Cortex of kidney (tissue), 1 donor: ENCODE data around the gene KRT35.
"Not testable (repeated sequence)": the region's sequence is repeated elsewhere in the genome, so short reads cannot be mapped to it uniquely, and the experiment has no call there.

Experiments used
- DNase-seq: peaks from one replicate; lab custom pipeline; 2025; lab: John Stamatoyannopoulos, UW

KRT35 gene

GRCh38 chr17:41453066-41453465 lies 27.9 kb downstream of the KRT35 start:
- no peak for DNase-seq

GRCh38 chr17:41452281-41452680 lies 28.7 kb downstream of the KRT35 start:
- DNase-seq: no peak

DNA sequence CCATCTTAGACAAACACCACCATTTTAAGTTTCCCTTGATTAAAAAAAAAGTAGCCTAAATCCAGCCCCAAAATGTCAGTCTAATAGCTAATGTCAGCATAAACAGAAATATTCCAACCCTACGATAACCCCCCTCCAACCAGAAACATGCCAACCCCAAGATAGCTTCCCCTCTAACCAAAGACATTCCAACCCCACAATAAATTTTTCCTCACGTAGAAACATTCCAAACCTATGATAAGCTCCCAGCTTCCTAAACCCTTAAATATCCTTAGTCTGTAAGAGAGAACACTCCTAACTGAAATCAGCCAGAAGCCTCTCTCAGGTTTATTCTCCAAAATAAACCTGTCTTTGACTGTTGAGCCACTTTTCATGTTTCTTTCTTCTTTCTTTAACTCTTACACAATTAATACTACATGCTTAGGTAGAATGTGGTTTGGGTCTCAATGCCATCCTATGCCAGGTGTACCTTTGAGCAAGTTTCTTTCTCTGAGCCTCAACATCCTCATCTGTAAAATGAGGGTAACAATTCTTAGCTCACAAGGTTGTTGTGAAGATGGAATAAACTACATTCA lies 29.7 kb downstream of the KRT35 start:
- no peak for DNase-seq

DNA sequence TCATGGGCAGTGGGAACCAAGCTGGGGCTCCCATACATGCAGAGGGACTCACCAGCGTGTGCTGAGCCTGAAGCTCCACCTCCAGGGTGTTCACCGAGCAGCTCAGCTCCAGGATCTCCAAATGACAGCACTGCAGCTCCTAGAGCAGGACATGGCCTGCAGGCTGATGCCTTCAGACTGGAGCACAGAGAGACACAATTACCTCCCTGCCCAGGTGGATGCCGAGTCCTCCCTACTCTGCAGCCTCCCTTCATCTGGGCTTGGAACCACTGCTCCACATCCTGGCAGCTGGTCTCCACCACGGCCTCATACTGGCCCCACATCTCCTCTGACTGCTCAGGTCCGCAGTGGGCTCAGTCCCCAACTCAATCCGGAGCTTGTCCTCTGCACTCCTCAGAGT lies 31.9 kb downstream of the KRT35 start:
- DNase-seq: no peak

DNA sequence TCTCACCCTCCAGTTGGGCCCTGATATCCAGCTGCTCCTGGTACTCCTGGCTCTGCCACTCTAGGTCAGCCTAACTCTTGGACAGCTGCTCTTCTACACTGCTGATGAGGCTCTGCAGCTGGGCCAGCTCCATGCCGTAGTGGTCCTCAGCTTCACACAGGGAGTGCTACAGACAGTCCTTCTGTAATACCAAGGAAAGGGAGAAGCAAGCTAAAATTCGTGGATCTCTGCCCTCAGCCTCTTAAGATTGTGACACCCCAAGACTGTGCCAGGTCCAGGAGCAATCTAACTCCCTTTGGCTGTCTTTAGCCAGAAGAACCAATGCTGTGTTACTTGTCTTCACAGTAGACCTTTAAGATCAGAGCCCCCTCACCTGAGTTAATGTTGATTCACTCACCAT lies 32.4 kb downstream of the KRT35 start:
- DNase-seq: no peak

DNA sequence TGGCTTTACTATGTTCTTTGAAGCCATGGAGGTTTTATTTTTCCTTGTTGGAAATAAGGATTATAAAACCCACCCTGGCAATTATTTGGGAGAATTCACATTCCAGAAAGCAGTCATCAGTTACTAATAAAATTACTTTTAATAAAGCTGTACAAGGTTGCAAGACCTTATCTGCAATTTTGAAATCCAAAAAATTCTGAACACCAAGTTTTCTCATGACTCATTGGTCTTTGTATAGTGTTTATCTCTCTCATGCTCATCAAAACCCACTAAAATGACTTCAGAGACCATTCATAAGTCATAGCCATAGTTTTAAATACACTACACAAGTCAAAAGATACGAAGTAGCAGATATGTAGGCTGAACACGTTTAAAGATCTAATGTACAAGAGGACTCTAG lies 34.1 kb downstream of the KRT35 start:
- DNase-seq: no peak

GRCh38 chr17:41444640-41445039 lies 36.3 kb downstream of the KRT35 start:
- no peak for DNase-seq

DNA sequence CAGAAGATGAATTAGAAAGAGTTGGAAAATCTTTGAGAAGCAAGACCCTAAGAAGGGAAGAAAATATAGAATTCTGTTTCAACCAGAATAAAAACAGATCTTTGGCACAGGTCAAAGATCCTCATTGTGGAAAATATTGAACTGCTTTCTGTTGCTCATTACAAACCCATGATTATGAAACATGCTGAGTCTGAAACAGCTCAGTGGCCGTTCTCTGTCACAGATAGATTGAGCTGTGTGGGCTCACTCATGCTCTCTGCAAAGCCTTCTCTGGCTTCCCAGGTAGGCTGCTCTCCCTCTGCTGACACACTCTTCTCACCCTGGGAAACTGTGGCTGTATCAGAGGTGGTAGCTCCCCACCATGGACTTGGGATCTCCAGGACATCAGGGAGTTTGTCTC lies 36.8 kb downstream of the KRT35 start:
- DNase-seq: no peak

- DNase-seq: no peak
Observed at GRCh38 chr17:41442739-41443138, 38.2 kb downstream of the KRT35 start.

DNA sequence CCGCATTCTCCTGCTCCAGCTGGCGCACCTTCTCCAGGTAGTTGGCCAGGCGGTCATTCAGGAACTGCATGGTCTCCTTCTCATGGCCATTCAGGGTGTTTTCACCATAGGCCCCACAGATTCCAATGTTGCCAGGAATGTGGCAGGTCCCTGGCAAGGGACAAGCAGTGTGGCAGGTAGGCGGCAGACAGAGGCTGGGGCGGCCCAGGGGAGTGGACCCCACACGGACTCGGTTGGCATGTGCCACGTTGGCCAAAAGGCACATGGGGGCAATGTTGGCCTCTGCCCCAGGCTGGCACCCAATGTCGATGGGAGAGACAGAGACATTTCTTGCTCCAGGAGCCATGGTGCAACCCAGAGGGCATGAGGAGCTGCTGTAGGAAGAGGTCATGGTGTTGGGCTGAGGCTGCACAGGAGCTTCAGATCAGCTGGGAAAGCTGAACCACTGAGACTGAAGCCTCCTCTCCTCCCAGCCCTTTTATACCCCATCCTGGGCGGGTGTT lies 40.4 kb downstream of the KRT35 start, which contains the start of gene KRT38:
TSS of gene KRT38 (minus strand) at position 453 of the 503 bp plus-strand sequence. CDS start at position 391, 62 bp downstream.
- no peak for DNase-seq

DNA sequence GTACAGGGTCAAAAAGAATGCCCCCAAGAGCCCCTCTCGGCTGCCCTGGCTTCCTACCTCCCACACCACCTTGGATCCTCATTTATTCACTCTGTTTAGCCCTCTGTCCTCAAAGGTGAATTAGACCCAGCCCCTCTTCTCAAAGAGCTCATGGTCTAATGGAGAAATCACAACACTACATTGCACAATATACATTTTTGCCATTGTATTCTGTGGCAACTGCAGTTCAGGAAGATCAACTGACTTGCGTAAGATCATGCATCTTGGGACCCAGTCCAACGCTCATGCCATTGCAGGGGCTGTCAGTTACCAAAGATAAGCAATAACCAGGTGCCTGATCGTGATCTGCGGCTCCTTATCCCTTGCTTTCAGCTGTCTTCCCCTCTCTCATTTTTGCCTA lies 41.6 kb downstream of the KRT35 start:
- no peak for DNase-seq

- DNase-seq: no peak
Observed at GRCh38 chr17:41437769-41438168, 43.2 kb downstream of the KRT35 start.

- no peak for DNase-seq
Observed at GRCh38 chr17:41437254-41437653, 43.7 kb downstream of the KRT35 start.

GRCh38 chr17:41434415-41434814 lies 46.5 kb downstream of the KRT35 start:
- DNase-seq: no peak

DNA sequence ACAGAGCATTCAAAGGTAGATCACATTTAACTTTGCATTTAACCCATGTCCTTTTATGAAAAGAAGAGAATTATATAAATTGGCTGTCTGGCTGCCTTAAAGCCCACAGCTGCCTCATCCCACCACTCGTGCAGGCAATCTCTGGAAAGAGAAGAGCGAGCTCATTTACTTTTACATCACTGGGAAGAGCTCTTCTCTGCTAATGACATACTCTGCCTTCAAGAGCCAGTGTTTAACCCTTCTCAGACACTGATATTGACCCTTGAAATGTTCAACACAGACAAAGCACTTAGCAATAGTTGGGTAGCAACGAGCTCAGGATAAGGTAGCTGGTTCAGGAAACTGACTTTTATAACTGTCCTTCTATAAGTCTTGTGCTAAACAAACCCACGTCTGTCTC lies 46.9 kb downstream of the KRT35 start:
- DNase-seq: no peak

- DNase-seq: no peak
Observed at GRCh38 chr17:41433586-41433985, 47.4 kb downstream of the KRT35 start.

DNA sequence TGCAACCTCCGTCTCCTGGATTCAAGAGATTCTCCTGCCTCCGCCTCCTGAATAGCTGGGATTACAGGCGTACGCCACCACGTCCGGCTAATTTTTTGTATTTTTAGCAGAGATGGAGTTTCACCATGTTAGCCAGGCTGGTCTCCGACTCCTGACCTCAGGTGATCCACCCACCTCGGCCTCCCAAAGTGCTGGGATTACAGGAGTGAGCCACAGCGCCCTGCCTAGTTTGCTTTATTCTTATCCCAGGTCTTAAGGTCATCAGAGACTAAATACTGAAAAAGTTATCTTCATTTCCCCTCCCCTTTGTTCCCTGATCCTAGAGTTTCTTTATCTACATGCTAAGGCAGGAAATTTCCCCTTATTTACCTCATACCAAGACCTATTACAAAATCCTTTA lies 50.6 kb downstream of the KRT35 start:
- not testable (repeated sequence) for DNase-seq

- DNase-seq: no peak
Observed at GRCh38 chr17:41429667-41430066, 51.3 kb downstream of the KRT35 start.

DNA sequence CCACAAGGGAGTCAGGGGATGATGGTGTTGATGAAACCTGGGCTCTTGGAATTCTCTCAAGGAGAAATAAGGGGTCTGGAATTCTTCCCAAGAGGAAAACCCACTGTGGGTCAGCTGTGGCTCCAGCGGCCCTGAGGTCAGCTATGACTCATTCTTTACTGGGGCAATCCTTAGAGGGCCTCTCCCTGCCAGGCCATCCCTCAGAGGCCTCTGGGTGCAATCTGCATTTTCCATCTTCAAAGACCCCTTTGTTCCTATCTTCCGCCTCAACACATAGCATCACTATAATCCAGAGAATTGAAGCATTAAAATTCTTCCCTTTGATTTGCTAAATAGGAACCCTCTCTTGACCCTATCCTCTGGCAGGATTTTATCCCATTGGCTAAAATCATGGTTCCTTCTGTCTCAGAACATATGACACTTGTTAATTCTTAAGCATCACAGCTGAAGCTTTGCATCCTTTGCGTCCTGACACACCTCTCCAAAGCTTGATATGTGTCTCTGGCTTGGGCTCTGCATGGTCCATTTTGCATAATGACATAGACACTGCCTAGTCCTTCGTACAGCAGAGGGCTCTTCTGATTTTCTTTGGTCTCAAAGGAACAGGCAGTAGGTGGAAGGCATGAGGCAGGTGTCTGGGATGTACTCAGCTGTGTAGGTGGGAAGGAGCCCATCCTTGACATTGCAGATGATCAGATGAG lies 52.2 kb downstream of the KRT35 start:
- DNase-seq: no peak
